H1 (cell line): ENCODE data around the gene MRPS24. TPM values are rescaled to one million over a fixed set of nuclear protein-coding genes. Genes with fewer than 3 reads are reported as not detected.

Source experiments
- FOSL1 ChIP-seq: IDR thresholded peaks from 2 replicates; pipeline ENCODE4 v1.6.1; 2011; ENCODE audit warnings: mild to moderate bottlenecking, low read depth, low read length, moderate library complexity; ENCODE audit not compliant: insufficient read depth
- POU5F1 ChIP-seq: IDR thresholded peaks from 2 replicates; pipeline ENCODE4 v1.6.1; 2011; ENCODE audit warnings: low read depth, mild to moderate bottlenecking, low read length, moderate library complexity
- SP4 ChIP-seq: IDR thresholded peaks from 2 replicates; pipeline ENCODE4 v1.6.1; 2012; ENCODE audit warnings: low read length, inconsistent platforms
- TCF12 ChIP-seq: IDR thresholded peaks from 2 replicates; pipeline ENCODE4 v1.6.1; 2011; ENCODE audit warnings: low read depth, mild to moderate bottlenecking, low read length
- polyA plus RNA-seq, 7 experiments: library from polyadenylated mRNA; depleted of rRNA in 3 of 7; stranded (reverse) in 5 of 7; unstranded in 2 of 7; fragments of >200 nt in 5 of 7; fragments of 200-250 nt in 2 of 7; gene quantifications; 1 replicate in 5 of 7; 2 replicates in 1 of 7; 4 replicates in 1 of 7; pipeline versions ENCODE4 v1.2.1 to v1.2.3, GENCODE V29; 2011 to 2013; ENCODE audit warnings: missing spikeins in 2 of 7, mixed read lengths in 2 of 7
- total RNA-seq: library from RNA; stranded (reverse); fragmentation: NEBNext Ultra II Directional; extraction: Animal tissue kit (Norgen Biotek cat#: 25700); gene quantifications from 2 replicates; pipeline ENCODE4 v1.2.1, GENCODE V29; 2021
- TF ChIP-seq, protein P1 (sequence below): fragments of 300-600 bp; sonication (generic); IDR thresholded peaks from 2 replicates; pipeline ENCODE4 v1.7.1; 2012; ENCODE audit warnings: low read length, moderate library complexity, mild to moderate bottlenecking, inconsistent platforms; ENCODE audit not compliant: insufficient replicate concordance

The MRPS24 gene
- total and polyA plus RNA-seq, 2 of the 8 experiments (the other 6 are each of a cell fraction or from before 2014, with no cell fraction given): 133 to 347 TPM

DNA sequence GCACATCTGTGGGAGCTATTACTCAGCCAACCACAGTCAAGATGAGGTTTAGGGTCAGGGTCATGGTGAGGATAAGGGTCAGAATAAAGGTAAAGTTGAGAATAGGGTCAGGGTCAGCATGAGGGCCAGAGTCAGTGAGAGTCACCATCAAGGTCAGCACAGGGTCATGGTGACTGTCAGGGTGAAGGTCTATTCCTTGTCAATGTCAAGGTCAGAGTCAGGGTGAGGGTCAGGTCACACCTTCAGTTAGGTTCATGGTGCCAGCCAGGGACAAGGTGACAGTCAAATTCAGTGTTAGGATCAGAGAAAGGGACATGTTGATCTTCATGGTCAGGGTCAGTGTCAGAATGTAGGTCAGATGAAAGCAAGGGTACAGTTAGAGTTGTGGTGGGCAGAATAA is 14.1 kb downstream of the MRPS24 start (continued):
- TF ChIP-seq TCF12 (no peak), POU5F1 (no peak), SP4 (no peak), FOSL1 (no peak)
- TF ChIP-seq, protein P1, sequence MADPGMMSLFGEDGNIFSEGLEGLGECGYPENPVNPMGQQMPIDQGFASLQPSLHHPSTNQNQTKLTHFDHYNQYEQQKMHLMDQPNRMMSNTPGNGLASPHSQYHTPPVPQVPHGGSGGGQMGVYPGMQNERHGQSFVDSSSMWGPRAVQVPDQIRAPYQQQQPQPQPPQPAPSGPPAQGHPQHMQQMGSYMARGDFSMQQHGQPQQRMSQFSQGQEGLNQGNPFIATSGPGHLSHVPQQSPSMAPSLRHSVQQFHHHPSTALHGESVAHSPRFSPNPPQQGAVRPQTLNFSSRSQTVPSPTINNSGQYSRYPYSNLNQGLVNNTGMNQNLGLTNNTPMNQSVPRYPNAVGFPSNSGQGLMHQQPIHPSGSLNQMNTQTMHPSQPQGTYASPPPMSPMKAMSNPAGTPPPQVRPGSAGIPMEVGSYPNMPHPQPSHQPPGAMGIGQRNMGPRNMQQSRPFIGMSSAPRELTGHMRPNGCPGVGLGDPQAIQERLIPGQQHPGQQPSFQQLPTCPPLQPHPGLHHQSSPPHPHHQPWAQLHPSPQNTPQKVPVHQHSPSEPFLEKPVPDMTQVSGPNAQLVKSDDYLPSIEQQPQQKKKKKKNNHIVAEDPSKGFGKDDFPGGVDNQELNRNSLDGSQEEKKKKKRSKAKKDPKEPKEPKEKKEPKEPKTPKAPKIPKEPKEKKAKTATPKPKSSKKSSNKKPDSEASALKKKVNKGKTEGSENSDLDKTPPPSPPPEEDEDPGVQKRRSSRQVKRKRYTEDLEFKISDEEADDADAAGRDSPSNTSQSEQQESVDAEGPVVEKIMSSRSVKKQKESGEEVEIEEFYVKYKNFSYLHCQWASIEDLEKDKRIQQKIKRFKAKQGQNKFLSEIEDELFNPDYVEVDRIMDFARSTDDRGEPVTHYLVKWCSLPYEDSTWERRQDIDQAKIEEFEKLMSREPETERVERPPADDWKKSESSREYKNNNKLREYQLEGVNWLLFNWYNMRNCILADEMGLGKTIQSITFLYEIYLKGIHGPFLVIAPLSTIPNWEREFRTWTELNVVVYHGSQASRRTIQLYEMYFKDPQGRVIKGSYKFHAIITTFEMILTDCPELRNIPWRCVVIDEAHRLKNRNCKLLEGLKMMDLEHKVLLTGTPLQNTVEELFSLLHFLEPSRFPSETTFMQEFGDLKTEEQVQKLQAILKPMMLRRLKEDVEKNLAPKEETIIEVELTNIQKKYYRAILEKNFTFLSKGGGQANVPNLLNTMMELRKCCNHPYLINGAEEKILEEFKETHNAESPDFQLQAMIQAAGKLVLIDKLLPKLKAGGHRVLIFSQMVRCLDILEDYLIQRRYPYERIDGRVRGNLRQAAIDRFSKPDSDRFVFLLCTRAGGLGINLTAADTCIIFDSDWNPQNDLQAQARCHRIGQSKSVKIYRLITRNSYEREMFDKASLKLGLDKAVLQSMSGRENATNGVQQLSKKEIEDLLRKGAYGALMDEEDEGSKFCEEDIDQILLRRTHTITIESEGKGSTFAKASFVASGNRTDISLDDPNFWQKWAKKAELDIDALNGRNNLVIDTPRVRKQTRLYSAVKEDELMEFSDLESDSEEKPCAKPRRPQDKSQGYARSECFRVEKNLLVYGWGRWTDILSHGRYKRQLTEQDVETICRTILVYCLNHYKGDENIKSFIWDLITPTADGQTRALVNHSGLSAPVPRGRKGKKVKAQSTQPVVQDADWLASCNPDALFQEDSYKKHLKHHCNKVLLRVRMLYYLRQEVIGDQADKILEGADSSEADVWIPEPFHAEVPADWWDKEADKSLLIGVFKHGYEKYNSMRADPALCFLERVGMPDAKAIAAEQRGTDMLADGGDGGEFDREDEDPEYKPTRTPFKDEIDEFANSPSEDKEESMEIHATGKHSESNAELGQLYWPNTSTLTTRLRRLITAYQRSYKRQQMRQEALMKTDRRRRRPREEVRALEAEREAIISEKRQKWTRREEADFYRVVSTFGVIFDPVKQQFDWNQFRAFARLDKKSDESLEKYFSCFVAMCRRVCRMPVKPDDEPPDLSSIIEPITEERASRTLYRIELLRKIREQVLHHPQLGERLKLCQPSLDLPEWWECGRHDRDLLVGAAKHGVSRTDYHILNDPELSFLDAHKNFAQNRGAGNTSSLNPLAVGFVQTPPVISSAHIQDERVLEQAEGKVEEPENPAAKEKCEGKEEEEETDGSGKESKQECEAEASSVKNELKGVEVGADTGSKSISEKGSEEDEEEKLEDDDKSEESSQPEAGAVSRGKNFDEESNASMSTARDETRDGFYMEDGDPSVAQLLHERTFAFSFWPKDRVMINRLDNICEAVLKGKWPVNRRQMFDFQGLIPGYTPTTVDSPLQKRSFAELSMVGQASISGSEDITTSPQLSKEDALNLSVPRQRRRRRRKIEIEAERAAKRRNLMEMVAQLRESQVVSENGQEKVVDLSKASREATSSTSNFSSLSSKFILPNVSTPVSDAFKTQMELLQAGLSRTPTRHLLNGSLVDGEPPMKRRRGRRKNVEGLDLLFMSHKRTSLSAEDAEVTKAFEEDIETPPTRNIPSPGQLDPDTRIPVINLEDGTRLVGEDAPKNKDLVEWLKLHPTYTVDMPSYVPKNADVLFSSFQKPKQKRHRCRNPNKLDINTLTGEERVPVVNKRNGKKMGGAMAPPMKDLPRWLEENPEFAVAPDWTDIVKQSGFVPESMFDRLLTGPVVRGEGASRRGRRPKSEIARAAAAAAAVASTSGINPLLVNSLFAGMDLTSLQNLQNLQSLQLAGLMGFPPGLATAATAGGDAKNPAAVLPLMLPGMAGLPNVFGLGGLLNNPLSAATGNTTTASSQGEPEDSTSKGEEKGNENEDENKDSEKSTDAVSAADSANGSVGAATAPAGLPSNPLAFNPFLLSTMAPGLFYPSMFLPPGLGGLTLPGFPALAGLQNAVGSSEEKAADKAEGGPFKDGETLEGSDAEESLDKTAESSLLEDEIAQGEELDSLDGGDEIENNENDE: no peak
